Suprapubic skin (tissue), 3 donors: ENCODE measurements around the gene LINGO1.

Source experiments
- POLR2A ChIP-seq, 2 donors: fragments of 450-650 bp; IDR thresholded peaks; one replicate each; pipeline ENCODE4 v1.6.1; 2017; ENCODE audit warnings: antibody characterized with exemption in 2 of 2, mild to moderate bottlenecking in 2 of 2, moderate library complexity in 2 of 2
- TF ChIP-seq, protein P1 (sequence below), 2 donors: fragments of 200-600 bp in 1 of 2; fragments of 450-650 bp in 1 of 2; sonication (generic) in 1 of 2; IDR thresholded peaks; one replicate each; pipeline ENCODE4 v1.5.1; 2016 to 2019; ENCODE audit warnings: antibody characterized with exemption in 2 of 2, mild to moderate bottlenecking in 1 of 2, moderate library complexity in 1 of 2

DNA sequence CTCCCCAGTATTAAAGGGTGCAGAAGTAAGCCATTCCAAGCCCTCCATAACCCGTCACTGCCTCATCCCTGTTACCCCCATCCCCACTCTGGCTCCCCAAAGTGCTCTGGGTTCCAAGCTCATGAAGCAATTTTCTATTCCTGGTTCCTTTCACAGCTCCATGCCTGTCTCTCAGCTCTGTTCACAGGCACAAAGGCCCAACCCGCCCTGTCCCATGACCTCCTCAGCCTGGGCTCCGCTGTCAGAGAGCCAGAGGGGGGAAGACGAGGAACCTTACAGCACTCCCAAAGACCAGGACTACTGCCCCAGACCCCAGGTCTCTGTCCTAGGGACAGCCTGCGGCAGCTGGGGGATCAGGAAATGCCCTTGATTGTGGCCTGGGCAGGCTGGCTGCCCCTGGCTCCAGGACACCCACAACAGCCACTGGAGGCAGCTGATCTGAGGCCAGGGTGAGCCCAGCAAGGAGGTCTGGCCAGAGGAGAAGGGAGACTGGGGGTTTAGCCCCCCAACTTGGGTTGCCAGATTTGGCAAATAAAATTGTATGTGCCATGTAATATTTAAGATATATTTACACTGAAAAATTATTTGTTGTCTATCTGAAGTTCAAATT is 43.2 kb upstream of the LINGO1 start:
- no peak for TF ChIP-seq POLR2A (IDR thresholded peaks at IDR 0.05)
- TF ChIP-seq, protein P1, sequence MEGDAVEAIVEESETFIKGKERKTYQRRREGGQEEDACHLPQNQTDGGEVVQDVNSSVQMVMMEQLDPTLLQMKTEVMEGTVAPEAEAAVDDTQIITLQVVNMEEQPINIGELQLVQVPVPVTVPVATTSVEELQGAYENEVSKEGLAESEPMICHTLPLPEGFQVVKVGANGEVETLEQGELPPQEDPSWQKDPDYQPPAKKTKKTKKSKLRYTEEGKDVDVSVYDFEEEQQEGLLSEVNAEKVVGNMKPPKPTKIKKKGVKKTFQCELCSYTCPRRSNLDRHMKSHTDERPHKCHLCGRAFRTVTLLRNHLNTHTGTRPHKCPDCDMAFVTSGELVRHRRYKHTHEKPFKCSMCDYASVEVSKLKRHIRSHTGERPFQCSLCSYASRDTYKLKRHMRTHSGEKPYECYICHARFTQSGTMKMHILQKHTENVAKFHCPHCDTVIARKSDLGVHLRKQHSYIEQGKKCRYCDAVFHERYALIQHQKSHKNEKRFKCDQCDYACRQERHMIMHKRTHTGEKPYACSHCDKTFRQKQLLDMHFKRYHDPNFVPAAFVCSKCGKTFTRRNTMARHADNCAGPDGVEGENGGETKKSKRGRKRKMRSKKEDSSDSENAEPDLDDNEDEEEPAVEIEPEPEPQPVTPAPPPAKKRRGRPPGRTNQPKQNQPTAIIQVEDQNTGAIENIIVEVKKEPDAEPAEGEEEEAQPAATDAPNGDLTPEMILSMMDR (IDR thresholded peaks at IDR 0.05), result no peak
